Astrocyte of the spinal cord (primary cell): ENCODE results near the gene NUSAP1.

Experiments used
- DNase-seq: peaks from one replicate; pipeline ENCODE4 v3.0.0; 2011; ENCODE audit warnings: low read depth, low spot score
- H3K4me3 ChIP-seq: 2 replicates; pipeline ENCODE4 v1.5.1; 2011; ENCODE audit warnings: low read depth, mild to moderate bottlenecking, low read length, moderate library complexity
- in situ Hi-C: cut with HindIII; loops from 2 replicates; pipeline ENCODE4 v1.10.0; 2017; ENCODE audit warnings: low sequenced_read_pairs
- TF ChIP-seq, protein P1 (sequence below): IDR thresholded peaks from 2 replicates; pipeline ENCODE4 v1.5.1; 2012; ENCODE audit warnings: low read depth, mild to moderate bottlenecking, low read length, inconsistent platforms

NUSAP1 gene

DNA sequence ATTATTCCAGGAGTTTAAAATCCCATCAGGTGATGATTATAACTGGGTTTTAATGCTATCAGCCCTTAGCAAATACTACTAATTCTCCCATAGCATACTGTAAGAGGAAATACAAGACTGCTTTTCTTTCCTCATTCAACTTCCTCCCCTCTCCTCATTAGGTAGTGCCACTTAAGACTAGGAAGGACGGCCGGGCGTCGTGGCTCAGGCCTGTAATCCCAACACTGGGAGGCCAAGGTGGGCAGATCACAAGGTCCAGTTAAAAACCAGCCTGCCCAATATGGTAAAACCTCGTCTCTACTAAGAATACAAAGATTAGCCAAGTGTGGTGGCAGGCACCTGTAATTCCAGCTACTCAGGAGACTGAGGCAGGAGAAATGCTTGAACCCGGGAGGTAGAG, 55.0 kb downstream of the NUSAP1 start:
- in situ Hi-C loops: no loop called here
- TF ChIP-seq, protein P1, sequence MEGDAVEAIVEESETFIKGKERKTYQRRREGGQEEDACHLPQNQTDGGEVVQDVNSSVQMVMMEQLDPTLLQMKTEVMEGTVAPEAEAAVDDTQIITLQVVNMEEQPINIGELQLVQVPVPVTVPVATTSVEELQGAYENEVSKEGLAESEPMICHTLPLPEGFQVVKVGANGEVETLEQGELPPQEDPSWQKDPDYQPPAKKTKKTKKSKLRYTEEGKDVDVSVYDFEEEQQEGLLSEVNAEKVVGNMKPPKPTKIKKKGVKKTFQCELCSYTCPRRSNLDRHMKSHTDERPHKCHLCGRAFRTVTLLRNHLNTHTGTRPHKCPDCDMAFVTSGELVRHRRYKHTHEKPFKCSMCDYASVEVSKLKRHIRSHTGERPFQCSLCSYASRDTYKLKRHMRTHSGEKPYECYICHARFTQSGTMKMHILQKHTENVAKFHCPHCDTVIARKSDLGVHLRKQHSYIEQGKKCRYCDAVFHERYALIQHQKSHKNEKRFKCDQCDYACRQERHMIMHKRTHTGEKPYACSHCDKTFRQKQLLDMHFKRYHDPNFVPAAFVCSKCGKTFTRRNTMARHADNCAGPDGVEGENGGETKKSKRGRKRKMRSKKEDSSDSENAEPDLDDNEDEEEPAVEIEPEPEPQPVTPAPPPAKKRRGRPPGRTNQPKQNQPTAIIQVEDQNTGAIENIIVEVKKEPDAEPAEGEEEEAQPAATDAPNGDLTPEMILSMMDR: no peak
- H3K4me3 ChIP-seq: no peak overlapping the region
- DNase-seq: no peak

- in situ Hi-C loops: no loop called here
- TF ChIP-seq, protein P1: no peak
- DNase-seq: no peak
- H3K4me3 ChIP-seq: no peak overlapping the region
Observed at GRCh38 chr15:41392659-41393058, 60.0 kb downstream of the NUSAP1 start.

- in situ Hi-C loops: no loop called here
- TF ChIP-seq, protein P1: no peak
Observed at GRCh38 chr15:41394924-41395323, 62.2 kb downstream of the NUSAP1 start.

DNA sequence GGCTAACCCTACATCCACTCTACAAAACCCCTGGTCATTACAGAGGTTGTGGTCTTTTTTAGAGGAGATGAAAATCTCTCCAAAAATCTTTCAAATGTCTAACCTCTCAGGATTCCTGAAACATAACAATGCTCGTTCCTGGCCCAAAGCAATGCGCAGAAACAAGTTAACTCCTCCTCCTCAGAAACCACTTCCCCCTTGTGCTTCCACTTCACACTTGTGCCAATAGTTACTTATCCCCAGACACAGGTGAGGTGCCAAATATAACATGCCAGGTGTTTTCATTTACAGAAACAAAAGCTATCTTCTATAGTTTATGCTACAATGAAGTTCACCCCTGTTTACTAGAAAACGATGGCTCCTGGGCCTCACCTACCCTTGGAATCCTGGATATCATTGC, 63.4 kb downstream of the NUSAP1 start:
- DNase-seq: no peak
- no peak overlapping the region for H3K4me3 ChIP-seq
- in situ Hi-C loops: no loop called here
- TF ChIP-seq, protein P1: no peak

More at GRCh38 chr15:41394924-41395323, 62.2 kb downstream of the NUSAP1 start:
- H3K4me3 ChIP-seq: no peak overlapping the region
- DNase-seq: no peak

GRCh38 chr15:41401904-41402267, 69.2 kb downstream of the NUSAP1 start:
- DNase-seq: no peak
- TF ChIP-seq, protein P1: no peak
- in situ Hi-C loops: no loop called here

GRCh38 chr15:41407341-41407740, 74.7 kb downstream of the NUSAP1 start:
- TF ChIP-seq, protein P1: no peak
- no peak for DNase-seq
- in situ Hi-C loops: no loop called here
- H3K4me3 ChIP-seq: no peak overlapping the region

More at GRCh38 chr15:41401904-41402267, 69.2 kb downstream of the NUSAP1 start:
- peak overlapping the region; percentile 88 for H3K4me3 ChIP-seq

GRCh38 chr15:41408234-41408641, 75.6 kb downstream of the NUSAP1 start:
- H3K4me3 ChIP-seq: no peak overlapping the region
- TF ChIP-seq, protein P1: no peak
- no peak for DNase-seq
- in situ Hi-C loops: no loop called here
